Measurements from ENCODE around the gene RAB11FIP4. TPM values are rescaled to one million over a fixed set of nuclear protein-coding genes. Genes with fewer than 3 reads are reported as not detected.

RAB11FIP4 gene
- total and polyA plus RNA-seq, 2 donors (not counting 1 experiment from before 2014, with no cell fraction given), result 0.16 to 0.66 TPM

DNA sequence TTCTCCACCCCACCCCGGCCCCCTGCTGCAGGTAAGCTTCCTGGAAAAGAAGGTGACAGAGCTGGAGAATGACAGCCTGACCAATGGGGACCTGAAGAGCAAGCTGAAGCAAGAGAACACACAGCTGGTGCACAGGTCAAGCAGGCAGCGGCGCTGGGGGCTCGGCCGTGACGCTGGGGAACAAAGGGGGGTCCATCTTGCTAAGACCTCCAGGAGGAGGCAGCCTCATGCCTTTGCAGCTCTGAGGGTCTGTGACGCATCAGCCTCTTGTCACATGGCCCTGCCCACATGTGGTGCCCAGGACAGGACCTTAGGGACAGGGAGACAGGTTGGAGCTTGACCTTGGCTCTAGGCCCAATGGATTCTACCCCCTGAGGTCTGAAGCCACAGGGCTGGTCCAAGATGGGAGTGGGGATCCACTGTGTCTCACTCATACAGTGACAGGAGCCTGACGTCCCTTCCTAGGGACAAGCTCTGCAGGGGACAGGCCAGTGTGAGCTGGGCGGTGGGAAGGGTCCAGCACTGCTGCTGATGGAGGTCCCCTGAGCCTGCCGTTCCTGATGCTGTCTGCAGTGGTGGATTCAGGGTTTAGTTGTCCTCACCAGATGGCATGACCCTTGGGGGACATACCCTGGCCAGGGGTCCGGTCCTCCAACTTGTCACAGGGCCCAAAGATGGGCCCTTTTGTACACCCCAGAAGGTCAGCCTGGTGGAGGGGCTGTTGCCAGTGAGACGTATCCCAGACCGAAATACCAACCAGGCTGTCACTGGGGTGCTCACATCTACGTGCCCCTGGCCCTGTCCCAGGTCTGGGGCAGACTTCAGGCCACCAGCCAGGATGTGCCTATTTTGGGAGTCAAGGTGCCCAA is 132.6 kb downstream of the RAB11FIP4 start:
- no peak overlapping the region for H2AFZ ChIP-seq (ENCODE audit: low read length)
- TF ChIP-seq EZH2 (IDR thresholded peaks at IDR 0.05; ENCODE audit: low read length, missing control alignments), result no peak
- TF ChIP-seq, protein P1, sequence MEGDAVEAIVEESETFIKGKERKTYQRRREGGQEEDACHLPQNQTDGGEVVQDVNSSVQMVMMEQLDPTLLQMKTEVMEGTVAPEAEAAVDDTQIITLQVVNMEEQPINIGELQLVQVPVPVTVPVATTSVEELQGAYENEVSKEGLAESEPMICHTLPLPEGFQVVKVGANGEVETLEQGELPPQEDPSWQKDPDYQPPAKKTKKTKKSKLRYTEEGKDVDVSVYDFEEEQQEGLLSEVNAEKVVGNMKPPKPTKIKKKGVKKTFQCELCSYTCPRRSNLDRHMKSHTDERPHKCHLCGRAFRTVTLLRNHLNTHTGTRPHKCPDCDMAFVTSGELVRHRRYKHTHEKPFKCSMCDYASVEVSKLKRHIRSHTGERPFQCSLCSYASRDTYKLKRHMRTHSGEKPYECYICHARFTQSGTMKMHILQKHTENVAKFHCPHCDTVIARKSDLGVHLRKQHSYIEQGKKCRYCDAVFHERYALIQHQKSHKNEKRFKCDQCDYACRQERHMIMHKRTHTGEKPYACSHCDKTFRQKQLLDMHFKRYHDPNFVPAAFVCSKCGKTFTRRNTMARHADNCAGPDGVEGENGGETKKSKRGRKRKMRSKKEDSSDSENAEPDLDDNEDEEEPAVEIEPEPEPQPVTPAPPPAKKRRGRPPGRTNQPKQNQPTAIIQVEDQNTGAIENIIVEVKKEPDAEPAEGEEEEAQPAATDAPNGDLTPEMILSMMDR (conservative IDR thresholded peaks at IDR 0.05 in 1 of 2, IDR thresholded peaks at IDR 0.05 in 1 of 2; ENCODE audit: low read depth in 1 of 2, low read length in 2 of 2), result no peak
- no peak overlapping the region for H3K4me3 ChIP-seq (replicated peaks in 1 of 4; ENCODE audit: control extremely low read depth in 1 of 4, insufficient read depth in 1 of 4, low read depth in 3 of 4, low read length in 4 of 4)
- no peaks in the 10 kb centered on the region for H4K20me1 ChIP-seq (ENCODE audit: control insufficient read depth, extremely low read depth, insufficient read depth, low read length)
- H3K79me2 ChIP-seq (ENCODE audit: control insufficient read depth, insufficient read depth, low read length), result no peaks in the 10 kb centered on the region
- no peaks in the 10 kb centered on the region for H3K27me3 ChIP-seq (ENCODE audit: control insufficient read depth, insufficient read depth, low read length)
- no peak overlapping the region for H3K4me2 ChIP-seq (ENCODE audit: extremely low read depth, insufficient read depth, low read length)
- H3K9ac ChIP-seq (ENCODE audit: insufficient read depth, low read length), result no peak overlapping the region
- H3K9me3 ChIP-seq (ENCODE audit: control insufficient read depth, insufficient read depth, low read depth, low read length), result no peaks in the 10 kb centered on the region
- no peaks in the 10 kb centered on the region for H3K36me3 ChIP-seq (ENCODE audit: control insufficient read depth, insufficient read depth, low read length)
- no peak for DNase-seq (ENCODE audit: low read depth in 2 of 2)
- no peaks in the 10 kb centered on the region for H3K4me1 ChIP-seq (ENCODE audit: control insufficient read depth, extremely low read depth, insufficient read depth, low read length)
- H3K27ac ChIP-seq (ENCODE audit: insufficient read depth, low read length), result no peak overlapping the region

DNA sequence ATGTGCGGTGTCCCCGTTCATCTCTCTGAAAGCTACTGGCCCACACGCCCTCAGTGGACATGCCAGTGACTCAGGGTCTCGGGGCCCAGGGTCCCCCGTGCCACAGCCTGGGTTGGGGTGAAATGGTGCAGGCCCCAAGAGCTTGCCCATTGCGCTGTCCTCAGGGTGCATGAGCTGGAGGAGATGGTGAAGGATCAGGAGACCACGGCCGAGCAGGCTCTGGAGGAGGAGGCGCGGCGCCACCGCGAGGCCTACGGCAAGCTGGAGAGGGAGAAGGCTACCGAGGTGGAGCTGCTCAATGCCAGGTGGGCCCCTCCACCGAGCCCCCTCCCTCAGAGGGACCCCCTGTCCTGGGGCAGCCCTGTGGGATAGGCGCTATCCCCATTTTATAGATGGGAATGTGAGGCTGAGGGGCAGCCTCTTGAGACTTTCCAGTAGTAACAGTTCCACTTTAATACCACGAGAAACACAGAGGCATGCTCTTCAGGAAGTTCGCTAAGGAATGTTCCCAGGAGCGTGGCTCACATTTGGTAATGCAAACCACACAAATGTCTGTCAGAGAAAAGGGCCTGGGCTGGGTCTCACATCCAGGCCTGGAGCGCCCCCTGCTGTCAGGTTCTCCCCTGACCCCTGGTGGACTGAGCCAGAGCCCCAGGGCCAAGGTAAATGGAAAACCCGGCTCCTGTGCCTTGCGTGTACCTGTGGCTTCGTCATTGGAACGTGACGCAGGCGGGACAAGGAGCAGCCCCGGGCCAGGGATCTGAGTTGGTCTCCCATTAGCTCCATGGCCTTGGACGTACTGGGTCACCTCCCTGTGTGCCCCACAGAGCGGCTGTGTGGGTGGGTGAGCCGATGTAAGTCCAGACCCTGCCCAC is 133.7 kb downstream of the RAB11FIP4 start:
- TF ChIP-seq, protein P1 (conservative IDR thresholded peaks at IDR 0.05 in 1 of 2, IDR thresholded peaks at IDR 0.05 in 1 of 2; ENCODE audit: low read depth in 1 of 2, low read length in 2 of 2), result peak; percentile 85 to 90
- no peak for TF ChIP-seq EZH2 (IDR thresholded peaks at IDR 0.05; ENCODE audit: low read length, missing control alignments)
- no peak overlapping the region for H3K27ac ChIP-seq (ENCODE audit: insufficient read depth, low read length)
- no peaks in the 10 kb centered on the region for H3K4me1 ChIP-seq (ENCODE audit: control insufficient read depth, extremely low read depth, insufficient read depth, low read length)
- no peak overlapping the region for H3K4me3 ChIP-seq (replicated peaks in 1 of 4; ENCODE audit: control extremely low read depth in 1 of 4, insufficient read depth in 1 of 4, low read depth in 3 of 4, low read length in 4 of 4)
- H3K79me2 ChIP-seq (ENCODE audit: control insufficient read depth, insufficient read depth, low read length), result no peaks in the 10 kb centered on the region
- H3K9me3 ChIP-seq (ENCODE audit: control insufficient read depth, insufficient read depth, low read depth, low read length), result no peaks in the 10 kb centered on the region
- no peaks in the 10 kb centered on the region for H4K20me1 ChIP-seq (ENCODE audit: control insufficient read depth, extremely low read depth, insufficient read depth, low read length)
- H3K4me2 ChIP-seq (ENCODE audit: extremely low read depth, insufficient read depth, low read length), result no peak overlapping the region
- no peak overlapping the region for H2AFZ ChIP-seq (ENCODE audit: low read length)
- H3K36me3 ChIP-seq (ENCODE audit: control insufficient read depth, insufficient read depth, low read length), result no peaks in the 10 kb centered on the region
- H3K27me3 ChIP-seq (ENCODE audit: control insufficient read depth, insufficient read depth, low read length), result no peaks in the 10 kb centered on the region
- peak; percentile 88 to 89 for DNase-seq (ENCODE audit: low read depth in 2 of 2)
- no peak overlapping the region for H3K9ac ChIP-seq (ENCODE audit: insufficient read depth, low read length)
